GM23248 (cell line): ENCODE results near the gene TPTE2. TPM values are rescaled to one million over a fixed set of nuclear protein-coding genes. Genes with fewer than 3 reads are reported as not detected.

ENCODE experiments used
- DNase-seq: peaks from one replicate; pipeline ENCODE4 v3.0.0-alpha.2; 2015
- H2AFZ ChIP-seq: fragments of 200-600 bp; sonication (generic); 2 replicates; pipeline ENCODE4 v1.6.1; 2016; ENCODE audit warnings: antibody characterized with exemption
- H3F3A ChIP-seq: fragments of 200-600 bp; sonication (generic); 2 replicates; pipeline ENCODE4 v1.6.1; 2016; ENCODE audit warnings: mild to moderate bottlenecking, antibody characterized with exemption, mixed run types; ENCODE audit not compliant: insufficient read depth
- H3K27ac ChIP-seq: fragments of 200-600 bp; sonication (generic); 2 replicates; pipeline ENCODE4 v1.5.1; 2016; ENCODE audit warnings: mild to moderate bottlenecking
- H3K27me3 ChIP-seq: fragments of 200-600 bp; sonication (generic); replicated peaks from 2 replicates; pipeline ENCODE4 v1.6.1; 2016; ENCODE audit warnings: mild to moderate bottlenecking; ENCODE audit not compliant: insufficient read depth
- H3K36me3 ChIP-seq: fragments of 200-600 bp; sonication (generic); 2 replicates; pipeline ENCODE4 v1.6.1; 2016; ENCODE audit warnings: low read depth, mild to moderate bottlenecking
- H3K4me1 ChIP-seq: fragments of 200-600 bp; sonication (generic); 2 replicates; pipeline ENCODE4 v1.6.1; 2016; ENCODE audit warnings: mild to moderate bottlenecking; ENCODE audit not compliant: insufficient read depth
- H3K4me2 ChIP-seq: fragments of 200-600 bp; sonication (generic); one replicate; pipeline ENCODE4 v1.6.1; 2016; ENCODE audit warnings: mild to moderate bottlenecking; ENCODE audit not compliant: unreplicated experiment
- H3K4me3 ChIP-seq: fragments of 200-600 bp; sonication (generic); 2 replicates; pipeline ENCODE4 v1.5.1; 2016; ENCODE audit warnings: mild to moderate bottlenecking
- H3K79me2 ChIP-seq: fragments of 200-600 bp; sonication (generic); 2 replicates; pipeline ENCODE4 v1.6.1; 2016; ENCODE audit warnings: mild to moderate bottlenecking; ENCODE audit not compliant: insufficient read depth
- H3K9ac ChIP-seq: fragments of 200-600 bp; sonication (generic); 2 replicates; pipeline ENCODE4 v1.6.1; 2016; ENCODE audit warnings: mild to moderate bottlenecking
- H3K9me2 ChIP-seq: fragments of 200-600 bp; sonication (generic); 2 replicates; pipeline ENCODE4 v1.6.1; 2016; ENCODE audit warnings: mixed run types, mild to moderate bottlenecking, moderate library complexity; ENCODE audit not compliant: insufficient read depth
- H3K9me3 ChIP-seq: fragments of 200-600 bp; sonication (generic); one replicate; pipeline ENCODE4 v1.6.1; 2017; ENCODE audit warnings: low read depth
- H4K20me1 ChIP-seq: fragments of 200-600 bp; sonication (generic); 2 replicates; pipeline ENCODE4 v1.6.0; 2016; ENCODE audit not compliant: insufficient read depth
- EZH2 ChIP-seq: fragments of 200-600 bp; sonication (generic); IDR thresholded peaks from 2 replicates; pipeline ENCODE4 v1.6.1; 2018; ENCODE audit warnings: antibody characterized with exemption, mild to moderate bottlenecking; ENCODE audit not compliant: insufficient read depth, poor library complexity, severe bottlenecking
- EZH2phosphoT487 ChIP-seq: fragments of 200-600 bp; sonication (generic); IDR thresholded peaks from 2 replicates; pipeline ENCODE4 v1.6.1; 2018; ENCODE audit warnings: antibody characterized with exemption, moderate library complexity, mild to moderate bottlenecking, low read depth; ENCODE audit not compliant: insufficient read depth
- WGBS, 2 experiments: methylation state at CpG; one replicate each; pipeline ENCODE4 v1.1.6; 2015 to 2017; ENCODE audit warnings: low lambda C conversion rate in 2 of 2, low coverage in 1 of 2; ENCODE audit errors: missing lambda C conversion rate in 2 of 2; 5-methylcytosine and 5-hydroxymethylcytosine counted together
- in situ Hi-C: fragments of 300-500 bp; cut with MboI; formaldehyde crosslinking; loops from 2 replicates; pipeline ENCODE4 v1.15.0; 2020
- polyA plus RNA-seq: library from polyadenylated mRNA; unstranded; fragments of >200 nt; fragmentation: Nextera tagmentation; extraction: Ambion mirVana; gene quantifications from 2 replicates; pipeline ENCODE4 v1.2.1, GENCODE V29; 2016
- total RNA-seq: library from RNA; depleted of rRNA; stranded (reverse); fragments of >200 nt; shearing (Covaris generic); gene quantifications from 2 replicates; pipeline ENCODE4 v1.2.3, GENCODE V29; 2014

The TPTE2 gene
- total and polyA plus RNA-seq, 2 experiments from 2014 or later: not detected

- WGBS, 2 experiments: 62 to 69% methylated on average over 6 of the region's 6 CpGs
- Histone ChIP-seq H3K79me2 (no peaks in the 10 kb centered on the region), H3K27ac (no peak overlapping the region), H3K36me3 (no peaks in the 10 kb centered on the region), H3K9ac (no peak overlapping the region), H3K9me3 (no peaks in the 10 kb centered on the region), H3K27me3 (no peaks in the 10 kb centered on the region), H3K9me2 (no peaks in the 10 kb centered on the region), H2AFZ (peak overlapping the region; percentile 14; the same call in 1 of the 2 replicates), H4K20me1 (no peaks in the 10 kb centered on the region), H3K4me1 (0 out of 2 replicates have a peak, but pooled peaks cover 7% of the 10 kb centered on the region), H3K4me2 (peak overlapping the region; percentile 47), H3K4me3 (no peak overlapping the region), H3F3A (no peaks in the 10 kb centered on the region)
- TF ChIP-seq EZH2 (no peak), EZH2phosphoT487 (no peak)
- DNase-seq: peak; percentile 50
- in situ Hi-C loops: no loop called here
These were observed 35.6 kb upstream of the TPTE2 start for GRCh38 chr13:19596960-19597361.

DNA sequence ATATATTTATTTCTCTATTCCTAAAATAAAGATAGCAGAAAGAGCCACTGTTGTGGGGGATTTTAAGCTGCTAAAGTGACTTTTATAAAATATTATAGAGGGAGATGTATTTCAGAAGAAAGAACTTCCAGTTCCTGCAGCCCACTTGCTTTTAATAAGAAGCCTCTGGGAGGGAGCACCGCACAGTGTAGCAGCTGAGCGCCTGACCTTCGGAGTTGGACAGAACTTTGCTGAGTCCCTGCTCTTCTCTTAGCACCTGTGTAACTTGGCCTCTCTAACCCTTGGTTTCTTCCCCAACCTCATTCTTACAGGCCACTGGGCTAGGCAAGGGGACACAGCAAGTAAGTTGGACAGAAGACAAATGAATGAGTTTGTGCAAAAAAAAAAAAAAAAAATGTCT, 34.8 kb upstream of the TPTE2 start:
- Histone ChIP-seq H2AFZ (no peak overlapping the region), H3K9ac (no peak overlapping the region), H3F3A (no peaks in the 10 kb centered on the region), H3K9me2 (no peaks in the 10 kb centered on the region), H3K4me1 (0 out of 2 replicates have a peak, but pooled peaks cover 7% of the 10 kb centered on the region), H3K9me3 (no peaks in the 10 kb centered on the region), H4K20me1 (no peaks in the 10 kb centered on the region), H3K36me3 (no peaks in the 10 kb centered on the region), H3K79me2 (no peaks in the 10 kb centered on the region), H3K4me3 (no peak overlapping the region), H3K27me3 (no peaks in the 10 kb centered on the region), H3K4me2 (no peak overlapping the region), H3K27ac (no peak overlapping the region)
- no peak for TF ChIP-seq EZH2
- no peak for TF ChIP-seq EZH2phosphoT487
- 52 to 69% methylated on average over 3 of the region's 3 CpGs for WGBS, 2 experiments
- in situ Hi-C loops: no loop called here
- no peak for DNase-seq

DNA sequence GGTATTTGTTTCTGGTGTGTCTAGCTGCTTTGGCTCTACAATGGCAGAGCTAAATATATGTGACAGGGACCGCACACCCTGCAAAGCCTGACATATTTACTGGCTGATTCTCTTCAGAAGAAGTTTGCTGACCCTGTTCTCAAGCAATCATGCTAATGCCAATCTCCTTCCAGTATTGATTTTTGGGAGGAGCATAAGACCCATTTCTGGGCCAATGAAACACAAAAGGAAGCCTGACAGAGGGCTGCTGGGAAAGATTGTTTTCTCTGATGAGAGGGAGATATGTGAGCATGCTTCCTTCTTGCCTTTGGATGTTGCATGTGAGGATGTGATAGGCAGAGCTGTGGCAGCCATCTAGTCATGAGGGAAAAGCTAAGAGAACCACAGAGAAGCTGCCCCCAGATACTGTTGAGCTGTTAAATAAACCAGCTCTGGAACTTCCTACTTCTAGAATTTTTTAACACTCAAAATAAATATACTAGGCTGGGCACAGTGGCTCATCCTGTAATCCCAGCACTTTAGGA, 31.4 kb upstream of the TPTE2 start:
- in situ Hi-C loops: no loop called here
- no peak for TF ChIP-seq EZH2phosphoT487
- no peak for TF ChIP-seq EZH2
- H3K9me2 ChIP-seq: no peaks in the 10 kb centered on the region
- H3K36me3 ChIP-seq: no peaks in the 10 kb centered on the region
- no peaks in the 10 kb centered on the region for H3K9me3 ChIP-seq
- no peaks in the 10 kb centered on the region for H3K27me3 ChIP-seq
- 85 to 100% methylated on average over 1 of the region's 1 CpG for WGBS, 2 experiments
- no peak for DNase-seq
- no peaks in the 10 kb centered on the region for H3F3A ChIP-seq
- H3K79me2 ChIP-seq: no peaks in the 10 kb centered on the region
- H3K4me1 ChIP-seq: 0 out of 2 replicates have a peak, but pooled peaks cover 7% of the 10 kb centered on the region
- no peak overlapping the region for H3K9ac ChIP-seq
- no peak overlapping the region for H3K4me2 ChIP-seq
- H3K4me3 ChIP-seq: no peak overlapping the region
- no peak overlapping the region for H2AFZ ChIP-seq
- no peaks in the 10 kb centered on the region for H4K20me1 ChIP-seq
- H3K27ac ChIP-seq: no peak overlapping the region

DNA sequence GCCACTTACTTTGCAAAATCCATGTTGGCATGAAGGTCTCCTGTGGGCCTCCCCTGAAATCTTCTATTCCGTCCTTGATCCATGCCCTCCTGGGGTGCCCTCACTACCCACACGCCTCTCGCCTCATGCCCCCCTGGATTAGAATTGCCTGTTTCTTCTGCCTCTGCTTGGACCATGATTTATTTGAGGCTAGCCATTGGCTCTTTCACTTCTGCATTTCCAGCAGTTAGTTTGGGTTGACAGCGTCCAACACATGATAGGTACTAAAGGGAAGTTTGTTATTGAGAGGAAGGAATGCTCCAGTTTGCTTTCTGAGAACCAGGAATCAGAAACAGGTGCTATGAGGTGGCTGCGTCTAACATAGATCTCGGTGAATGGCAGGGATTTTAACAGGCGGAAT, 30.5 kb upstream of the TPTE2 start:
- Histone ChIP-seq H3K4me1 (0 out of 2 replicates have a peak, but pooled peaks cover 1% of the 10 kb centered on the region), H4K20me1 (no peaks in the 10 kb centered on the region), H3K9me3 (no peaks in the 10 kb centered on the region), H3K27ac (no peak overlapping the region), H3K4me2 (no peak overlapping the region), H3K9me2 (no peaks in the 10 kb centered on the region), H3K36me3 (no peaks in the 10 kb centered on the region), H3K27me3 (no peaks in the 10 kb centered on the region), H3K9ac (no peak overlapping the region), H3K4me3 (no peak overlapping the region), H2AFZ (no peak overlapping the region), H3K79me2 (no peaks in the 10 kb centered on the region), H3F3A (no peaks in the 10 kb centered on the region)
- no peak for DNase-seq
- in situ Hi-C loops: no loop called here
- 61 to 65% methylated on average over 7 of the region's 7 CpGs for WGBS, 2 experiments
- TF ChIP-seq EZH2phosphoT487 (no peak), EZH2 (no peak)
